ENCODE results near the gene DIAPH1.

DIAPH1 gene

DNA sequence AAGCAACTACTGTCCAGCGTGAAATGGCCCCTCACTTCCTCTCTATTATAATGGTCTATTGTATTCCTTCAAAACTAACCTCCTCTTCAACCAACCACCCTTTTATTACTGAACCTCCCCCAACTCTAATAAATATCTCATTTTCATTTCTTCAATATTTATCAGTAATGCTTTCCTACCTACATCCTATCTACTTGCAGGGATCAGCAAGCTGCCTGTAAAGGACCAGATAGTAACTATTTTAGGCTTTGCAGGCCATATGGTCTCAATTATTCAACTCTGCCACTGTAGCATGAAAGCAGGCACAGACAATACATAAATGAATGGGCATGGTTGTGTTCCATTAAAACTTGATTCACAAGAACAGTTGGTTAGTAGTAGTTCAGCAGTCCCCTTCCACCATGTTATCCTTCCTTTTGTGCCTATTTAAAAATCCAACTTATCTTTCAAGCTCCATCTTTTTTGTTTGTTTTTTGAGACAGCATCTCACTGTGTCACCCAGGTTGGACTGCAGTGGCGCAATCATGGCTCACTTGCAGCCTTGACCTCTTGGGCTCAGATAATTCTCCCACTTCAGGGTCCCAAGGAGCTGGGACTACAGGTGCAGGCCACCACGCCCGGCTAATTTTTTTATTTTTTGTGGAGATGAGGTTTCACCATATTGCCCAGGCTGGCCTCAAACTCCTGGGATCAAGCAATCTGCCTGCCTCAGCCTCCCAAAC is 84.1 kb downstream of the DIAPH1 start:
- H3K4me3 ChIP-seq (ENCODE audit: low read length): no peak overlapping the region
- WGBS (ENCODE audit: insufficient coverage, insufficient read length): no CpG with 5 or more reads among the region's 4 CpGs
- no peak for DNase-seq (ENCODE audit: low read depth, low spot score)
- H3K9me3 ChIP-seq (ENCODE audit: control insufficient read depth, insufficient read depth, low read length): no peaks in the 10 kb centered on the region
- H3K4me1 ChIP-seq (ENCODE audit: control insufficient read depth, insufficient read depth, low read length): no peaks in the 10 kb centered on the region
- H3K27ac ChIP-seq (ENCODE audit: low read length): no peak overlapping the region
- H3K27me3 ChIP-seq (ENCODE audit: control insufficient read depth, insufficient read depth, low read length): no peaks in the 10 kb centered on the region
- H3K36me3 ChIP-seq (ENCODE audit: control insufficient read depth, insufficient read depth, low read length): no peaks in the 10 kb centered on the region

GRCh38 chr5:141533897-141534296 is 84.9 kb downstream of the DIAPH1 start:
- Histone ChIP-seq H3K4me3 (ENCODE audit: low read length) (no peak overlapping the region), H3K4me1 (ENCODE audit: control insufficient read depth, insufficient read depth, low read length) (no peaks in the 10 kb centered on the region), H3K27ac (ENCODE audit: low read length) (no peak overlapping the region), H3K9me3 (ENCODE audit: control insufficient read depth, insufficient read depth, low read length) (no peaks in the 10 kb centered on the region), H3K36me3 (ENCODE audit: control insufficient read depth, insufficient read depth, low read length) (peaks cover 4% of the 10 kb centered on the region; the same call in 1 of the 2 replicates), H3K27me3 (ENCODE audit: control insufficient read depth, insufficient read depth, low read length) (no peaks in the 10 kb centered on the region)
- no peak for DNase-seq (ENCODE audit: low read depth, low spot score)
- WGBS (ENCODE audit: insufficient coverage, insufficient read length): no CpG with 5 or more reads among the region's 1 CpG

- Histone ChIP-seq H3K9me3 (ENCODE audit: control insufficient read depth, insufficient read depth, low read length) (no peaks in the 10 kb centered on the region), H3K4me3 (ENCODE audit: low read length) (no peak overlapping the region), H3K36me3 (ENCODE audit: control insufficient read depth, insufficient read depth, low read length) (peaks cover 12% of the 10 kb centered on the region; the same call in 1 of the 2 replicates), H3K27ac (ENCODE audit: low read length) (no peak overlapping the region), H3K4me1 (ENCODE audit: control insufficient read depth, insufficient read depth, low read length) (no peaks in the 10 kb centered on the region), H3K27me3 (ENCODE audit: control insufficient read depth, insufficient read depth, low read length) (no peaks in the 10 kb centered on the region)
- WGBS (ENCODE audit: insufficient coverage, insufficient read length): no CpG with 5 or more reads among the region's 1 CpG
- DNase-seq (ENCODE audit: low read depth, low spot score): no peak
These were observed 86.1 kb downstream of the DIAPH1 start for GRCh38 chr5:141532726-141533125.

GRCh38 chr5:141529873-141530272 is 88.9 kb downstream of the DIAPH1 start:
- Histone ChIP-seq H3K36me3 (ENCODE audit: control insufficient read depth, insufficient read depth, low read length) (peaks cover 19% of the 10 kb centered on the region; the same call in 1 of the 2 replicates), H3K27me3 (ENCODE audit: control insufficient read depth, insufficient read depth, low read length) (no peaks in the 10 kb centered on the region), H3K4me1 (ENCODE audit: control insufficient read depth, insufficient read depth, low read length) (no peaks in the 10 kb centered on the region), H3K9me3 (ENCODE audit: control insufficient read depth, insufficient read depth, low read length) (no peaks in the 10 kb centered on the region), H3K27ac (ENCODE audit: low read length) (no peak overlapping the region), H3K4me3 (ENCODE audit: low read length) (no peak overlapping the region)
- no CpG with 5 or more reads among the region's 7 CpGs for WGBS (ENCODE audit: insufficient coverage, insufficient read length)
- no peak for DNase-seq (ENCODE audit: low read depth, low spot score)

DNA sequence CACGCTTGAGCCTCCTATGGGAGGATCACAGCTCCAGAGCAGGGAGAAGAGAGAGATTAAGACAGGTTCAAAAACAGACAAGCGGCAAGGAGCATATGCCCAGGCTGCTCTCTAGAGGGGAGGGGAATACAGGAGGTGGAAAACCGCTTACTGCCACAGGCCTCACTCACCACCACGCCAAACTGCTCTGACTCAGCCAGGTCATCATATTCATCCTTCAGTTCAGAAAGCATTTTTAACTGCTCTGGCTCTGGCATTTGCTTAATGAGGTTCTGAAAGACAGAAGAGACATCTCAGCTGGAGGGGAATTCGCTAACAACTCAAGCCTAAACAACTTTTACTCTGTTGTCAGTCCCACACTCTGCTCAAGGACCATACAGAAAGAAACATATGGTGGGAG is 89.8 kb downstream of the DIAPH1 start:
- no peaks in the 10 kb centered on the region for H3K4me1 ChIP-seq (ENCODE audit: control insufficient read depth, insufficient read depth, low read length)
- H3K9me3 ChIP-seq (ENCODE audit: control insufficient read depth, insufficient read depth, low read length): no peaks in the 10 kb centered on the region
- no peak overlapping the region for H3K4me3 ChIP-seq (ENCODE audit: low read length)
- DNase-seq (ENCODE audit: low read depth, low spot score): no peak
- WGBS (ENCODE audit: insufficient coverage, insufficient read length): no CpG with 5 or more reads among the region's 5 CpGs
- H3K27ac ChIP-seq (ENCODE audit: low read length): no peak overlapping the region
- no peaks in the 10 kb centered on the region for H3K27me3 ChIP-seq (ENCODE audit: control insufficient read depth, insufficient read depth, low read length)
- H3K36me3 ChIP-seq (ENCODE audit: control insufficient read depth, insufficient read depth, low read length): peaks cover 19% of the 10 kb centered on the region; the same call in 1 of the 2 replicates

DNA sequence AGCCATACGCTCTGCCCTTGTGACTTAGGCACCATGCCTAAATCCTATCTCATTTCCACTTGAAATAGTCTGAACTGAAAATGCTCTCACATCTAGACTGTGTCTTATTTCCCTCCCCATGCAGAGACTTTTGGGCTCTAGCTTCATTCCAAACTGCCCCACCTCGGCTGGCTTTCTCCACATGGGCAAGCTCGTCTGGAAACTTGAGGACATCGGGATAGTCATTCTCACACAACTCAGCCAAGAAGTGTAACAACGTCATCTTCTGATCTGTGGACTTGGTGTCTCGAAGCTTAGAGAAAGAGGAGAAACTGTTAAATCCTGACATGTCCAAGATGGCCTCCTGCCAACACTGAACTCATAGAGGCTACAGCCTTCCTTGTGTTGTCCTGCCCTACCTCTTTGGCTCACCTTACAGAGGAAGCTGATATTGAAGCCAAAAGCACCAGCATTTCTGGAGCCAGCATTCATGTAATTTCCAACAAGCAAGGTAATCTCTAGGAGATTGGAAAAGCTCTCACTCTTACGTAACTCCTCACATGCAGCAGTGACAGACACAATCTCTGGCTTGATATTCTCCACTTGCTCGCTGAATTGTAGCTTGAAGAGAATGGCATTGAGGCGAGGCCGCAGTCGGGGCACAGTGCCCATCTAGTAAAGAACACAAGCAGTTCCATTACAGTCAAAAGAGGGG is 90.4 kb downstream of the DIAPH1 start:
- no CpG with 5 or more reads among the region's 11 CpGs for WGBS (ENCODE audit: insufficient coverage, insufficient read length)
- no peak overlapping the region for H3K4me3 ChIP-seq (ENCODE audit: low read length)
- no peaks in the 10 kb centered on the region for H3K27me3 ChIP-seq (ENCODE audit: control insufficient read depth, insufficient read depth, low read length)
- H3K4me1 ChIP-seq (ENCODE audit: control insufficient read depth, insufficient read depth, low read length): no peaks in the 10 kb centered on the region
- H3K9me3 ChIP-seq (ENCODE audit: control insufficient read depth, insufficient read depth, low read length): no peaks in the 10 kb centered on the region
- H3K36me3 ChIP-seq (ENCODE audit: control insufficient read depth, insufficient read depth, low read length): peaks cover 19% of the 10 kb centered on the region; the same call in 1 of the 2 replicates
- H3K27ac ChIP-seq (ENCODE audit: low read length): no peak overlapping the region
- DNase-seq (ENCODE audit: low read depth, low spot score): no peak

DNA sequence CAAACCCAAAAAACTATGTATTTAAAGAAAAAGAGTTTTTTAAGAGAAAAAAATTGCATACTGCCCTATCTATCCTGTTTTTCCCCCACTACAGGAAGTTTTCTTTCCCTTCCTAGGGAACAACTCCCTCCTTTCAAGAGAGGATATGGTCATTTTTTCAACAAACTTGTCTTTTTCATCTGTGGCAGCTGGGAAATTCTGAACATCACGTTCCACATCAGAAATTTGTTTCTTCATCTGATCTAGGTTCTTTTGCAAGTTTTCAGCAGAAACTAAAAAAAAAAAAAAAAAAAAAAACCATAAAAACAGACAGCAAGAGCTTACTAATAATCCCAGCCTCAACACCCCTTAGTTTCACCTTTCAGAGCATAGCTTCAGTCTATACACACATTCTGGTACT is 91.4 kb downstream of the DIAPH1 start:
- no peak for DNase-seq (ENCODE audit: low read depth, low spot score)
- WGBS (ENCODE audit: insufficient coverage, insufficient read length): no CpG with 5 or more reads among the region's 1 CpG
- Histone ChIP-seq H3K27me3 (ENCODE audit: control insufficient read depth, insufficient read depth, low read length) (no peaks in the 10 kb centered on the region), H3K9me3 (ENCODE audit: control insufficient read depth, insufficient read depth, low read length) (no peaks in the 10 kb centered on the region), H3K4me1 (ENCODE audit: control insufficient read depth, insufficient read depth, low read length) (no peaks in the 10 kb centered on the region), H3K36me3 (ENCODE audit: control insufficient read depth, insufficient read depth, low read length) (peaks cover 19% of the 10 kb centered on the region; the same call in 1 of the 2 replicates), H3K4me3 (ENCODE audit: low read length) (no peak overlapping the region), H3K27ac (ENCODE audit: low read length) (no peak overlapping the region)

- Histone ChIP-seq H3K36me3 (ENCODE audit: control insufficient read depth, insufficient read depth, low read length) (peaks cover 19% of the 10 kb centered on the region; the same call in 1 of the 2 replicates), H3K9me3 (ENCODE audit: control insufficient read depth, insufficient read depth, low read length) (no peaks in the 10 kb centered on the region), H3K4me1 (ENCODE audit: control insufficient read depth, insufficient read depth, low read length) (no peaks in the 10 kb centered on the region), H3K27me3 (ENCODE audit: control insufficient read depth, insufficient read depth, low read length) (no peaks in the 10 kb centered on the region), H3K4me3 (ENCODE audit: low read length) (no peak overlapping the region), H3K27ac (ENCODE audit: low read length) (no peak overlapping the region)
- DNase-seq (ENCODE audit: low read depth, low spot score): no peak
- no CpG with 5 or more reads among the region's 7 CpGs for WGBS (ENCODE audit: insufficient coverage, insufficient read length)
These were observed 93.1 kb downstream of the DIAPH1 start for GRCh38 chr5:141525653-141526052.

GRCh38 chr5:141524604-141525597 is 93.9 kb downstream of the DIAPH1 start:
- peak; percentile 99 for DNase-seq (ENCODE audit: low read depth, low spot score)
- Histone ChIP-seq H3K27ac (ENCODE audit: low read length) (no peak overlapping the region), H3K4me1 (ENCODE audit: control insufficient read depth, insufficient read depth, low read length) (no peaks in the 10 kb centered on the region), H3K27me3 (ENCODE audit: control insufficient read depth, insufficient read depth, low read length) (no peaks in the 10 kb centered on the region), H3K9me3 (ENCODE audit: control insufficient read depth, insufficient read depth, low read length) (no peaks in the 10 kb centered on the region), H3K4me3 (ENCODE audit: low read length) (no peak overlapping the region), H3K36me3 (ENCODE audit: control insufficient read depth, insufficient read depth, low read length) (peaks cover 19% of the 10 kb centered on the region; the same call in 1 of the 2 replicates)
- no CpG with 5 or more reads among the region's 12 CpGs for WGBS (ENCODE audit: insufficient coverage, insufficient read length)

DNA sequence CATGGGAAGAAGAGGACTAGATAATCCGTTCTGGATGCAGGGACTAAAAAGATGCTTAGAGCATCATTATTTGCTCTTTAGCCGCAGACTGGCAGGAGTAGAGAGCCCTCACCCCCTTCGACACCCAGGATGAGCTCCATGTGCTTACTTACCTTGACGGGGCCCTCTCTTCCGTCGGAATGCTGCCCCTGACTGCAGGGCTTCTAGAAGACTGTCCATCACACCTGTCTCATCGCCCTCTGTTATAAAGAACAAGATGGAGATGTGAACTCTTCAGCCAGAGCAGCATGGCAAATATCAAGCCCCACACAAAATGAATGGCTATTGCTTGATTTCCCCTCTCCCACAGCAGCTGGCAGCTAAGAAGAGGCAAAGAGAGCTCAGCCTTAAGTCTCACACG is 94.8 kb downstream of the DIAPH1 start:
- no peak for DNase-seq (ENCODE audit: low read depth, low spot score)
- Histone ChIP-seq H3K4me3 (ENCODE audit: low read length) (no peak overlapping the region), H3K27me3 (ENCODE audit: control insufficient read depth, insufficient read depth, low read length) (no peaks in the 10 kb centered on the region), H3K9me3 (ENCODE audit: control insufficient read depth, insufficient read depth, low read length) (no peaks in the 10 kb centered on the region), H3K36me3 (ENCODE audit: control insufficient read depth, insufficient read depth, low read length) (peaks cover 15% of the 10 kb centered on the region; the same call in 1 of the 2 replicates), H3K27ac (ENCODE audit: low read length) (no peak overlapping the region), H3K4me1 (ENCODE audit: control insufficient read depth, insufficient read depth, low read length) (no peaks in the 10 kb centered on the region)
- no CpG with 5 or more reads among the region's 8 CpGs for WGBS (ENCODE audit: insufficient coverage, insufficient read length)

Data from iPS DF 6.9 (cell line).